NT2/D1 (cell line): Measurements from ENCODE around the gene CRYGN.

ENCODE experiments used
- DNase-seq: peaks from one replicate; pipeline ENCODE4 v3.0.0-alpha.2; 2011; ENCODE audit warnings: low read depth, low spot score
- H3K27me3 ChIP-seq: 2 replicates; pipeline ENCODE4 v1.6.0; 2011; ENCODE audit warnings: mild to moderate bottlenecking; ENCODE audit not compliant: insufficient read length, insufficient read depth
- H3K36me3 ChIP-seq: 2 replicates; pipeline ENCODE4 v1.6.1; 2011; ENCODE audit warnings: mild to moderate bottlenecking, low read length, mixed read lengths; ENCODE audit not compliant: insufficient read depth, insufficient read length
- H3K4me1 ChIP-seq: 2 replicates; pipeline ENCODE4 v1.5.1; 2011; ENCODE audit not compliant: insufficient read depth, insufficient read length
- H3K4me3 ChIP-seq: 2 replicates; pipeline ENCODE4 v1.5.1; 2011; ENCODE audit warnings: low read depth; ENCODE audit not compliant: insufficient read length
- H3K9ac ChIP-seq: 2 replicates; pipeline ENCODE4 v1.6.0; 2011; ENCODE audit warnings: low read depth; ENCODE audit not compliant: insufficient read length
- H3K9me3 ChIP-seq: 2 replicates; pipeline ENCODE4 v1.5.1; 2011; ENCODE audit warnings: mild to moderate bottlenecking, low read length; ENCODE audit not compliant: insufficient read depth
- SUZ12 ChIP-seq: IDR thresholded peaks from 2 replicates; pipeline ENCODE4 v1.6.1; 2011; ENCODE audit not compliant: insufficient read length, insufficient read depth; ENCODE audit errors: extremely low read depth
- YY1 ChIP-seq: IDR thresholded peaks from 2 replicates; pipeline ENCODE4 v1.6.1; 2011; ENCODE audit not compliant: insufficient read length, insufficient read depth
- ZNF274 ChIP-seq: IDR thresholded peaks from 2 replicates; pipeline ENCODE4 v1.6.1; 2011; ENCODE audit warnings: mild to moderate bottlenecking, low read depth, low read length

The CRYGN gene

DNA sequence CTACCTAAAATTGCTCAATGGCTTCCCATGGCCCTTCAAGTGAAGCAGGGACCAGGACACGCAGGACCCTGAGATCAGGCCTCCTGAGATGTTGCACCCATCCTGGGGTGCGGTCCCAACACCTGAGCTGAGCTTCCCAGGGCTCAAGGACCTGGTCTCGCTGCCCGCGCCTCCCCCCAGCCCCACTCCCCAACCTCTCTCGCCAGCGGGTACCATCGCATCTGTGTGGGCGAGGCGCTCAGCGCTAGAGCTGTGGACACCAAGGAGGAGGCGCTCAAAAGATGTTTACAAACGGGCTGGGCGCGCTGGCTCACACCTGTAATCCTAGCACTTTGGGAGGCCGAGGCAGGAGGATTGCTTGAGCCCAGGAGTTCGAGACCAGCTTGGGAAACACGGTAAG lies 7.4 kb upstream of the CRYGN start:
- H3K27me3 ChIP-seq, result peaks cover 4% of the 10 kb centered on the region
- H3K9me3 ChIP-seq, result no peaks in the 10 kb centered on the region

DNA sequence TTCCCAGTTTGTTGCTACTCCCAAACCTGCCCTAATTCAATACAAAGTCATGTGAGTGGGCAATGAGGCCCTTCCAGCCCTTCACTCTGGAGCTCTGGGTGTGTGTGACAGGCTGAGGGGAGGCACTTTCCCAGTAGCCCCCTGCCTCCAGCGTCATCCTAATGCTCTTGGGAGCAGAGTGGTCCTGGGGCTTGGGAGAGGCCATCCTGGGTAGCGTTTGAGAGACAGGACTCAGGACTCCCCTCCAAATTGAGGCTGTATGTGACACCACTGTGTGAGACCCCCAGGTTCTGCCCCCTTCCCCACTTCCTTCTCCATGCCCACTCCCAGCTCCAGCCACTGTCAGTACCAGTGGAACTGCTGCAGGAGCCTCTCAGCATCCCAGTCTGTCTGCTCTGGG lies 6.5 kb upstream of the CRYGN start:
- no peaks in the 10 kb centered on the region for H3K4me1 ChIP-seq
- peaks cover 4% of the 10 kb centered on the region for H3K27me3 ChIP-seq
- no peaks in the 10 kb centered on the region for H3K9me3 ChIP-seq
- DNase-seq, result no peak
- H3K36me3 ChIP-seq, result no peaks in the 10 kb centered on the region
- no peak overlapping the region for H3K9ac ChIP-seq
- TF ChIP-seq ZNF274 (no peak), YY1 (no peak), SUZ12 (no peak)
- H3K4me3 ChIP-seq, result no peak overlapping the region

More for the DNA sequence above, 7.4 kb upstream of the CRYGN start:
- Histone ChIP-seq H3K4me3 (no peak overlapping the region), H3K36me3 (no peaks in the 10 kb centered on the region), H3K4me1 (peaks cover 2% of the 10 kb centered on the region), H3K9ac (no peak overlapping the region)
- DNase-seq, result no peak
- TF ChIP-seq YY1, result no peak
- TF ChIP-seq SUZ12, result no peak
- no peak for TF ChIP-seq ZNF274

DNA sequence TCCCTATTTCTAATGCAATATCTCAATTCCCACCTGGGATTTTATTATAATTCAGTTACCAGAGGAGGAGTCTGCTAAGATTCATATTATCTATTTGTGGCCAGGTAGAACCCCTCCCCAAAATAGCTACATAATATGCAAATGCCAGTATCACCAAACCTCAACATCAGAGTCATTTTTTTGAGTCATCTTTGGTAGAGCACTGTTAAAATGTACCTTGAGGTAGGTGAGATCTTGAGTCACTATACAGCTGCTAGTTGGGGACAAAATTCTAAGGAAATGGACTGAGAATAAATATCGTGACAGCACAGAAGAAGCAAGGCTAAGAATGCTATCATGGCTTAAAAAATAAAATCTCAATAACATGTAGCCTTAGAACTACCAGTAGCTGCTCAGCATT lies 4.7 kb upstream of the CRYGN start:
- DNase-seq, result no peak
- Histone ChIP-seq H3K27me3 (peaks cover 4% of the 10 kb centered on the region), H3K4me1 (peaks cover 5% of the 10 kb centered on the region), H3K9ac (no peak overlapping the region), H3K9me3 (no peaks in the 10 kb centered on the region), H3K36me3 (no peaks in the 10 kb centered on the region), H3K4me3 (no peak overlapping the region)
- TF ChIP-seq YY1 (no peak), ZNF274 (no peak), SUZ12 (no peak)

DNA sequence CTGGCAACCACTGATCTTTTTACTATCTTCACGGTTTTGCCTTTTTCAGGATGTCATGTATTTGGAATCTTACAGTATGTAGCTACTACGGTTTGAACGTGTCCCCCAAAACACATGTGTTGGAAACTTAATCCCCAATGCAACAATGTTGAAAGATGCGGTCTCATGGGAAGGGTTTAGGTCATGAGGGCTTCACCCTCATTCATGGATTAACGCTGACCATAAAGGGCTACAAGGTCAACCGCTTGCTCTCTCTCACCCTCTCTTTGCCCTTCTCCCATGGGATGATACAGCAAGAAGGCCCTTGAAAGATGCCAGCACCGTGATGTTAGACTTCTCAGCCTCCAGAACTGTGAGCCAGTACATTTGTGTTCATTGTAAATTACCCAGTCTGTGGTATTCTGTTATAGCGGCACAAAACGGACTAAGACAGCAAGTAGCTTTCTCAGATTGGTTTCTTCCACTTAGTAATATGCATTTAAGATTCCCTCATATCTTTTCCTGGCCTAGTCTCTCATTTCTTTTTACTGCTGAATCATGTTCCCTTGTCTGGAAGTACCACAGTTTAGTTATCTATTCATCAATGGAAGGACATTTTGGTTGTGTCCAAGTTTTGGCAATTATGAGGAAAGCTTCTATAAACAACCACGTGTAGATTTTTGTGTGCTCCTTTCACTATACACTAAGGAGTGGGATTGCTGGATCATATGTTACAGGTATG lies 3.0 kb upstream of the CRYGN start:
- DNase-seq, result no peak
- 0 out of 2 replicates have a peak, but pooled peaks cover 7% of the 10 kb centered on the region for H3K9me3 ChIP-seq
- no peak overlapping the region for H3K4me3 ChIP-seq
- H3K27me3 ChIP-seq, result peaks cover 9% of the 10 kb centered on the region
- H3K4me1 ChIP-seq, result peaks cover 9% of the 10 kb centered on the region
- no peak overlapping the region for H3K9ac ChIP-seq
- no peaks in the 10 kb centered on the region for H3K36me3 ChIP-seq
- TF ChIP-seq ZNF274 (no peak), YY1 (no peak), SUZ12 (no peak)

DNA sequence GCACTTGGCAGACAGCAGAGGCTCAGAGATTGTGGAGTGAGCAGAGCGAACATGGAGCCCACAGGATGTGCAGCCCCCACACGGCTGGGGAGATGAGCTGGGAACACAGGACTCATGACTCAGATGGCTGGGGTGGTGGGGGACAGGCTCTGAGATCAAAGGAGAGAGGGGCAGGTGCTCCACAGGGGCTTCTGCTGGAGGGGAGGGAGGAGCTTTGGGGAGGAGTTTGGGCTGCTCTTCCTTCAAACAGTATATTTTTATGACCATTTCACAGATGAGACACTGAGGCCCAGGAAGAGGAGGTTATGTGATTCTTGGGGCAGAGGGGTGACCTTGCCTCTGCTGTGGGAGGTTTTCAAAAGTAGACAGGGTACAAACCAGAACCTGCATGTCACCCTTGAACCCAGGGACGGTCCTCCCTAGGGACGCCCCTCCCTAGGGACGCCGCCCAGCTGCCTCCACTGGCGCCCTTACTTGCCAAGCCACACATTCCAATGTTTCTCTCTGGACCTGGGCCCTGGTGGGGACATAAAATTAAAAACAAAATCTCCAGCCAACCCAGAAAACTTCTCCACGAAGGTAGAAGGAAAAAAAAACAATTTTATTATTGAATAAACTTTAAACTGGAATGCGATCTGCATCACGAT lies 981 bp upstream of the CRYGN start:
- Histone ChIP-seq H3K4me3 (no peak overlapping the region), H3K36me3 (no peaks in the 10 kb centered on the region), H3K9ac (no peak overlapping the region), H3K9me3 (0 out of 2 replicates have a peak, but pooled peaks cover 7% of the 10 kb centered on the region), H3K27me3 (peaks cover 8% of the 10 kb centered on the region), H3K4me1 (peaks cover 9% of the 10 kb centered on the region)
- DNase-seq, result no peak
- no peak for TF ChIP-seq ZNF274
- TF ChIP-seq YY1, result no peak
- TF ChIP-seq SUZ12, result no peak

DNA sequence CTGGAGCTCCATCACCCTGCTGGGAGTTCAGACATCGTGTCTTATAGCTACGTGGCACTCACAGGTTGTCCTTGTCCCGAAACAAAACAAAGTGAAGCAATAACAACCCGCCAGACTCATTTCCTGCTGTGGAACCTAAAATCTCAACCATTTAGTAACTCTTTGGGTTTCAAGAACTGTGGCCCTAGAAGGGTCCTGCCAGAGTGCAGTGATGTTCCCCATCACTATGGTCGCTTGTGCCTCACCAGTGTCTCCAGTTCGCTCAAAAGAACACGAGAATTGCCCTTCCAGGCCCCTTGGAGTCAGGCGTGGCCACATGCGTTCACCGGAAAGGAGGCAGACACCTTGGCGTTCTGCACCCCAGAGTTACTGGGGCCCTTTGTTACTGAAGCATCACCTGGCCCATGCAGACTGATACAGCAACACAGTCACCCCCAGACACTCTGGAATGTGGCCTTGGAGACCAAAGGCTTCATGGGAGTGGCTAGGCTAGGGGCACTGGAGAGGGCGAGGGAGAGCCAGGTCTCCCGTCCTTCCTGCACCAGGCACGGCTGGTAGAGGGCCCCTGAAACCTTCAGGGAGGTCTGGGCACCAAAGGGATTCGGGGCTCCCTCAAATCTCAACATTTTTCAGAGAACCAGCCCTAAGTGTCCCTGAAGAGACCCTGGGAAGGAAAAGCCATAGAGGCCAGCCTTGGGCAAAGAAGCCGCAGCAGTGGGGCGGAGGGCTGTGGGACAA lies 908 bp downstream of the CRYGN start:
- Histone ChIP-seq H3K9ac (peak overlapping the region; percentile 51), H3K36me3 (no peaks in the 10 kb centered on the region), H3K9me3 (0 out of 2 replicates have a peak, but pooled peaks cover 7% of the 10 kb centered on the region), H3K27me3 (peaks cover 11% of the 10 kb centered on the region), H3K4me1 (peaks cover 9% of the 10 kb centered on the region), H3K4me3 (peak overlapping the region; percentile 31)
- TF ChIP-seq ZNF274 (no peak), SUZ12 (no peak), YY1 (no peak)
- DNase-seq, result no peak
